Activated CD8-positive, alpha-beta T cell treated with anti-CD3 and anti-CD28 coated beads, Interleukin-2, amount 10 ng/mL, durations not matched to agents 7 days and 5 days (primary cell): ENCODE data around the gene WDR81. TPM values are rescaled to one million over a fixed set of nuclear protein-coding genes. Genes with fewer than 3 reads are reported as not detected.
"Not testable (repeated sequence)": the region's sequence is repeated elsewhere in the genome, so short reads cannot be mapped to it uniquely, and the experiment has no call there.

Experiments used
- ATAC-seq: fragments of 150-1000 bp; cut with Tn5 transposase; one replicate; pipeline ENCODE4 v1.10.0; 2021; ENCODE audit warnings: moderate library complexity
- CTCF ChIA-PET: fragments of 350-600 bp; sonication (Branson Sonifier 250); formaldehyde crosslinking; loops from one replicate; lab custom pipeline; 2021; ENCODE audit warnings: antibody characterized with exemption; lab: Charles Lee
- POLR2A ChIA-PET: fragments of 350-600 bp; sonication (Branson Sonifier 250); formaldehyde crosslinking; loops from one replicate; lab custom pipeline; 2021; ENCODE audit warnings: antibody characterized with exemption; lab: Charles Lee
- DNase-seq: peaks from one replicate; pipeline ENCODE4 v3.0.0-alpha.2; 2020
- H3K27ac Mint-ChIP-seq: one replicate; pipeline ENCODE4 v1.8.0; 2021; ENCODE audit warnings: mild to moderate bottlenecking, mixed read lengths
- H3K27me3 Mint-ChIP-seq: one replicate; pipeline ENCODE4 v1.8.0; 2021; ENCODE audit warnings: low read depth, mixed read lengths
- H3K36me3 Mint-ChIP-seq: one replicate; pipeline ENCODE4 v1.8.0; 2021; ENCODE audit warnings: low read depth, mixed read lengths
- H3K4me1 Mint-ChIP-seq: one replicate; pipeline ENCODE4 v1.8.0; 2021; ENCODE audit warnings: low read depth, mixed read lengths
- H3K4me3 Mint-ChIP-seq: one replicate; pipeline ENCODE4 v1.8.0; 2021; ENCODE audit warnings: mild to moderate bottlenecking, mixed read lengths
- H3K9me3 Mint-ChIP-seq: one replicate; pipeline ENCODE4 v1.8.0; 2022; ENCODE audit warnings: mixed read lengths; ENCODE audit not compliant: insufficient read depth
- total RNA-seq, 2 experiments: library from RNA; stranded (reverse); gene quantifications; one replicate each; pipeline ENCODE4 v1.2.3, GENCODE V29; 2021

The WDR81 gene
- total RNA-seq, 2 experiments from 2014 or later = 29.4 to 30.8 TPM

- POLR2A ChIA-PET = interaction anchor here (1.5 kb wide), 1 partner anchor 9 kb away, joined by 4 read pairs; no protein-coding TSS in a partner anchor
- CTCF ChIA-PET = no interaction called here
- peaks cover 28% of the 10 kb centered on the region for H3K36me3 Mint-ChIP-seq
Observed at GRCh38 chr17:1732833-1733321, 8.4 kb downstream of the WDR81 start.

DNA sequence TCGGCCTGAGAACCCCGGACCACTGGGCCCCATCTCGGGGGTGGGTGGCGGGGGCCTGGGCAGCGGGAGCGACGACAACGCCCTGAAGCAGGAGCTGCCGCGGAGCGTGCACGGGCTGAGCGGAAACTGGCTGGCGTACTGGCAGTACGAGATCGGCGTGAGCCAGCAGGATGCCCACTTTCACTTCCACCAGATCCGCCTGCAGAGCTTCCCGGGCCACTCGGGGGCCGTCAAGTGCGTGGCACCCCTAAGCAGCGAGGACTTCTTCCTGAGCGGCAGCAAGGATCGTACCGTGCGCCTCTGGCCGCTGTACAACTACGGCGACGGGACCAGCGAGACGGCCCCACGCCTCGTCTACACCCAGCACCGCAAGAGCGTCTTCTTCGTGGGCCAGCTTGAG, 9.3 kb downstream of the WDR81 start:
- ChIA-PET CTCF (no interaction called here), POLR2A (no interaction called here)
- H3K4me1 Mint-ChIP-seq = peaks cover 20% of the 10 kb centered on the region
- no peak overlapping the region for H3K4me3 Mint-ChIP-seq
- no peak overlapping the region for H3K27ac Mint-ChIP-seq
- H3K9me3 Mint-ChIP-seq = no peaks in the 10 kb centered on the region
- DNase-seq = no peak
- no peaks in the 10 kb centered on the region for H3K27me3 Mint-ChIP-seq
- ATAC-seq = no peak
- H3K36me3 Mint-ChIP-seq = peaks cover 22% of the 10 kb centered on the region

More at GRCh38 chr17:1732833-1733321, 8.4 kb downstream of the WDR81 start:
- H3K27ac Mint-ChIP-seq = no peak overlapping the region
- DNase-seq (no peak), ATAC-seq (no peak)
- peaks cover 24% of the 10 kb centered on the region for H3K4me1 Mint-ChIP-seq
- no peak overlapping the region for H3K4me3 Mint-ChIP-seq
- H3K27me3 Mint-ChIP-seq = no peaks in the 10 kb centered on the region
- no peaks in the 10 kb centered on the region for H3K9me3 Mint-ChIP-seq

DNA sequence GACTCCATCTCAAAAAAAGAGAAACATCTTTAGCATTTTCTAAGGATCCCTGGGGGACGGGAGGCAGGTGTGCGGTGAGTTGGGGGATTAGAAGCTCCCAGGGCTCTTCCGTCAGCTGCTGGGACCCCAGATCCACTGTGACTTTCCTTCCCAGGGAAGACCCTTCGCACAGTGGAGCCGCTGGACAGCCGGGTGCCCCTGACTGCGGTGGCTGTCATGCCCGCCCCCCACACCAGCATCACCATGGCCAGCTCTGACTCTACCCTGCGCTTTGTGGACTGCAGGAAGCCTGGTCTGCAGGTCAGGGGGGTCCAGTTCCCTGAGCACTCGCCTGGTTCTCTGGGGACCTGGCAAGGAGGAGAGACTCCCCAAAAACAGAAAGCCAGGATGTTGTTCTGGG, 10.9 kb downstream of the WDR81 start:
- no peaks in the 10 kb centered on the region for H3K9me3 Mint-ChIP-seq
- ATAC-seq (no peak), DNase-seq (no peak)
- H3K4me1 Mint-ChIP-seq = peaks cover 11% of the 10 kb centered on the region
- no peaks in the 10 kb centered on the region for H3K27me3 Mint-ChIP-seq
- H3K27ac Mint-ChIP-seq = no peak overlapping the region
- peaks cover 12% of the 10 kb centered on the region for H3K36me3 Mint-ChIP-seq
- CTCF ChIA-PET = no interaction called here
- POLR2A ChIA-PET = no interaction called here
- no peak overlapping the region for H3K4me3 Mint-ChIP-seq

DNA sequence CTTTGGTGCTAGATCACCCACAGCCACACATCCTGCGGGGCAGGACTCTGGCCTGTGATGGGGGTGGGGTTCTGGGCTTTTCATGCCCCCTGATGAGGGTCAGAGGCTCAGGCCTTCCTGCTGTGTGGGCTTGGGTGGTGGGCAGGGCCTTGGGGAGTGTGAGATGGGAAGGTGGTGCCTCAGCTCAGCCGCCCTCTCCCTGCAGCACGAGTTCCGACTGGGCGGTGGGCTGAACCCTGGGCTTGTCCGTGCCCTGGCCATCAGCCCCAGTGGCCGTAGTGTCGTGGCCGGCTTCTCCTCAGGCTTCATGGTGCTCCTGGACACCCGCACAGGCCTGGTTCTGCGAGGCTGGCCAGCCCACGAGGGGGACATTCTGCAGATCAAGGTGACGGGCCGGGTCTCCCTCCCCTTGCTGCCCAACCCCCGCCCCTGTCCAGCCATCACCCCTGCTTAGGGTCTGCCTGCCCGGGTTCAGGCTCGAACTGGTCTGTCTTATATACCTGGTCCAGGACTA, 11.4 kb downstream of the WDR81 start:
- no peak for DNase-seq
- H3K27ac Mint-ChIP-seq = no peak overlapping the region
- ChIA-PET CTCF (no interaction called here), POLR2A (no interaction called here)
- peaks cover 12% of the 10 kb centered on the region for H3K36me3 Mint-ChIP-seq
- no peak overlapping the region for H3K4me3 Mint-ChIP-seq
- ATAC-seq = no peak
- H3K27me3 Mint-ChIP-seq = no peaks in the 10 kb centered on the region
- H3K4me1 Mint-ChIP-seq = peaks cover 11% of the 10 kb centered on the region
- no peaks in the 10 kb centered on the region for H3K9me3 Mint-ChIP-seq

DNA sequence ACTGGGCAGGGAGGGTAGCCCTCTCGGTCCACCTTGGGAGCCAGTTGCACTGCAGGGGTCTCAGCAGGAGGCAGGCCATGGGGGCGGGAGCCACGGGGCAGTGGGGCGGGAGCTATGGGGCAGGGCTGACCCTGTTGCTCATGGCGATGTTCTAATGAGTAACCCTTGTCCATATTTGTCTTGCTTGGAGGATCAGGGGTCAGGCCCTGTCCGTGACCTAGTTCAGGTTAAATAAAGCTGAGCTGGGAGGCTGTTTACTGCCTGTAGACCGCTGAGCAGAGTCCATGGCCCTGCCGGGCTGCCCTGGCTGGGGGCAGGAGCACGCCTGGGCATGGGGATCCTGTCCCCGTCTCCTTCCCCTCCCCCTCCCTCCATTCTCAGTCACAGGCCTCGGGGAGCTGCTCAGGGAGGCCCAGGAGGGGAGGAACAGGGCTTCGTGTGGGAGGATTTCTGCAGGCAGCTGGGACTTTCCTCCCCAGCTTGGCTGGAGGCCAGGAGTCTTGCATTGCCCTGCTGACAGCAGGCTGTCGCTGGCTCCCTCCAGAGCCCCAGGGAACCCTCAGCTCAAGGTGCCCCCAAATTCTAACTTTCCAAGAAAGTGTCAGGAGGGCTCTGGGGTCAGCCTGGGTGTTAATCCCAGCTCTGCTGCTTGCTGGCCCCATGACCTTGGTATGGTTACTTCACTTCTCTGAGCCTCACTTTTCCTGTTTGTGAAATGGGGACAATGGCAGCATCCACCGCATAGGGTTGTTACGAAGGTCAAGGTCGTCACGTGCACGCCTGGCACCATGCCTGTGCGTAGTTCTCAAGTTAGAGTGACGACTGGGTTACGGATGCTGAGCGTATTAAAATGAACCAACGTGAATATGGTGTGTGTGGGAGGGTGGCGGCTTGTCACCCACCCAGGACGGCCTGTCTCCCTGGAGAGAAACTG, 12.1 kb downstream of the WDR81 start:
- Mint-ChIP-seq H3K36me3 (peaks cover 12% of the 10 kb centered on the region), H3K27ac (no peak overlapping the region), H3K27me3 (no peaks in the 10 kb centered on the region), H3K4me1 (peaks cover 11% of the 10 kb centered on the region), H3K4me3 (no peak overlapping the region), H3K9me3 (no peaks in the 10 kb centered on the region)
- CTCF ChIA-PET = interaction anchor here (1.4 kb wide), 1 partner anchor 19 kb away, joined by 5 read pairs; no protein-coding TSS in a partner anchor
- no peak for ATAC-seq
- DNase-seq = no peak
- POLR2A ChIA-PET = no interaction called here

DNA sequence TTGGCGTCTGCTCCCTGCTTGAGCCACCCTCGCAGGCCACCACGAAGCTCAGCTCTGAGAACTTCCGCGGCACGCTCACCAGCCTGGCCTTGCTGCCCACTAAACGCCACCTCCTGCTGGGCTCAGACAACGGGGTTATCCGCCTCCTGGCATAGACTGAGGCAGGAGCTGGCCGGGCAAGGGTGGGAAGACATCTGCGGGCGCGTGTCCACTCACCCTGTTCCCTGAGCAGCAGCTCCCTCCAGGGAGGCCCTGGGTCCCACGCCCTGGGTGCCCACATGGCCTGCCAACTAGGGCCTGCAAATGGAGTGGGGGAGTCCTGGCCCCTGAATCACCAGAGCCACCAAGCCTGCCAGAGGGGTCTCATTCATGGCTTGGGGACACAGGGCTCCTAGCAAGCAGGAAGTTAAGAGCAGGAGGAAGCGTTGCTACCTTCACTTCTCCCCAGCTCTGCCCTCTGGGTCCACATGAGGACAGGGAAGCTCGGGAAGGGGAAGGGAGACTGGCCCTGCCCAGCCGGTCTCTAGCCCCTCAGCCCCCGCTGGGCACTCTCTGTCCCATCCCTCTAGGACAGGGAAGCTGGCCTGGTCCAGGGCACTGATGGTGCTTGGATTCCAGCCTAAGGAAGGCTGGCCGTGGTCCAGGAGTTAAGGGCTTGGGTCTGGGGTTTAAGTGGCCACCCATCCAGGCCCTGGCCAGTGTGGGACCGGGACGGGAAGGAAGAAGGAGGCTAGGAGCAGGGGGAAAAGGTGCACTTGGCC, 13.2 kb downstream of the WDR81 start:
- H3K36me3 Mint-ChIP-seq = peaks cover 12% of the 10 kb centered on the region
- no peak overlapping the region for H3K27ac Mint-ChIP-seq
- ATAC-seq (no peak), DNase-seq (no peak)
- H3K4me3 Mint-ChIP-seq = no peak overlapping the region
- CTCF ChIA-PET = interaction anchor here (1.4 kb wide), 1 partner anchor 20 kb away, joined by 5 read pairs; no protein-coding TSS in a partner anchor
- H3K4me1 Mint-ChIP-seq = peaks cover 11% of the 10 kb centered on the region
- H3K27me3 Mint-ChIP-seq = no peaks in the 10 kb centered on the region
- POLR2A ChIA-PET = interaction anchor here (1.1 kb wide), 1 partner anchor 9 kb away, joined by 3 read pairs; no protein-coding TSS in a partner anchor
- no peaks in the 10 kb centered on the region for H3K9me3 Mint-ChIP-seq

DNA sequence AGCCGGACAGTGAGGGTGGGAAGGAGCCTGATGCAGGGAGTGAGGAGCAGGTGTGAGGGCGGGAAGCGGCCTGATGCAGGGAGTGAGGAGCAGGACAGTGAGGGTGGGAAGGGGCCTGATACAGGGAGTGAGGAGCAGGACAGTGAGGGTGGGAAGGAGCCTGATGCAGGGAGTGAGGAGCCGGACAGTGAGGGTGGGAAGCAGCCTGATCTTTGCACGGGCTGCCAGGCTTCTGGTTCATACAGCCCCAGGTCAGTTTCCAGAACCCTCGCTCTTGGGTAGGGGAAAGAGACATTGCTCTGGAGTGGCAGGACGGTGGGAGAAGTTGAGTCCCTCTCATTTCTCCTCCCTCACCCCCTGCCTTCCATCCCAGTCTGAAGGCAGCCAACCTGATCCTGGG, 17.4 kb downstream of the WDR81 start:
- H3K36me3 Mint-ChIP-seq, H3K27me3 Mint-ChIP-seq, H3K4me3 Mint-ChIP-seq, DNase-seq, ATAC-seq, POLR2A ChIA-PET, H3K4me1 Mint-ChIP-seq, H3K27ac Mint-ChIP-seq, H3K9me3 Mint-ChIP-seq, CTCF ChIA-PET: not testable (repeated sequence)

DNA sequence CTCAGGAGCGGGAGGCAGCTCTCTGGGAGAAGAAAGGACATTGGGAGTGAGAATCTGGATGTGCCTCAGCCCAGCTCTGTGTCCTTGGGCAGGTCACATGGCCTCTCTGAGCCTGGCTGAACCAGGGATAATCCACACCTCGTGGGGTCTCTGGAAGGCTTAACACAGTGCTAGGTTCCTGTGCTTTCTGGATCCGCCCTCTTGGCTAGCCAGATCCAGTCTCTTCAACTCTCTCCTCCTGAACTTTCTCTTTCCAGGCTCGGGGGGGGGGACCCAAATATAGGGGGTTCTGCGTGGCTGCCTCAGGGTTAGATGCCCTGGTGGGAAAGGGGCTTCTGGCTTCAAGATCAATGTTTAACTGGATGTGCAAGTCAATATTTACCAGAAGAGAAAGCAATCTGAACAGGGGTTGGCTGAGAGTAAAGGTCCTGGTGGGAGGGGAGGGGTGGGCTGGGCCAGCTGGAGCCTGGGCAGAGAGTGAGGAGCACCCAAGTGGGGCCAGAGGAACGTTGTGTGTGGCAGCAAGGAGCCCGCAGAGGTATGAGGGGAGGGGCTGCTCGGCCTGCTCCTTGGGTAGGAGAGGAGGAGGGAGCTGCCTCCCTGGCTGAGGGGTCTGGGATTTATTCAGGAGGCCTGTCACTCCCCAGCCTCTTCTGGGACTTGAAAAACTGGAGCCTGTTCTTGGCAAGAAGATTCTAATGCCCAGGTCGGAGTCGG, 18.0 kb downstream of the WDR81 start, which contains the start of gene SERPINF2:
Gene SERPINF2 (plus strand): TSS at position 501 of the 717 bp plus-strand sequence. CDS start 2,125 bp downstream, outside the sequence.
- no peaks in the 10 kb centered on the region for H3K4me1 Mint-ChIP-seq
- no peaks in the 10 kb centered on the region for H3K27me3 Mint-ChIP-seq
- H3K4me3 Mint-ChIP-seq = no peak within 1 kb of the TSS
- DNase-seq = no peak
- H3K27ac Mint-ChIP-seq = no peak within 1 kb of the TSS
- ChIA-PET POLR2A (interaction anchor here (1.0 kb wide), 1 partner anchor 15 kb away, joined by 3 read pairs; no protein-coding TSS in a partner anchor), CTCF (no interaction called here)
- H3K36me3 Mint-ChIP-seq = peaks cover 2% of the 10 kb centered on the region
- ATAC-seq = no peak
- H3K9me3 Mint-ChIP-seq = no peaks in the 10 kb centered on the region

- ATAC-seq = no peak
- no peaks in the 10 kb centered on the region for H3K4me1 Mint-ChIP-seq
Observed at GRCh38 chr17:1743088-1743439, 18.6 kb downstream of the WDR81 start.

DNA sequence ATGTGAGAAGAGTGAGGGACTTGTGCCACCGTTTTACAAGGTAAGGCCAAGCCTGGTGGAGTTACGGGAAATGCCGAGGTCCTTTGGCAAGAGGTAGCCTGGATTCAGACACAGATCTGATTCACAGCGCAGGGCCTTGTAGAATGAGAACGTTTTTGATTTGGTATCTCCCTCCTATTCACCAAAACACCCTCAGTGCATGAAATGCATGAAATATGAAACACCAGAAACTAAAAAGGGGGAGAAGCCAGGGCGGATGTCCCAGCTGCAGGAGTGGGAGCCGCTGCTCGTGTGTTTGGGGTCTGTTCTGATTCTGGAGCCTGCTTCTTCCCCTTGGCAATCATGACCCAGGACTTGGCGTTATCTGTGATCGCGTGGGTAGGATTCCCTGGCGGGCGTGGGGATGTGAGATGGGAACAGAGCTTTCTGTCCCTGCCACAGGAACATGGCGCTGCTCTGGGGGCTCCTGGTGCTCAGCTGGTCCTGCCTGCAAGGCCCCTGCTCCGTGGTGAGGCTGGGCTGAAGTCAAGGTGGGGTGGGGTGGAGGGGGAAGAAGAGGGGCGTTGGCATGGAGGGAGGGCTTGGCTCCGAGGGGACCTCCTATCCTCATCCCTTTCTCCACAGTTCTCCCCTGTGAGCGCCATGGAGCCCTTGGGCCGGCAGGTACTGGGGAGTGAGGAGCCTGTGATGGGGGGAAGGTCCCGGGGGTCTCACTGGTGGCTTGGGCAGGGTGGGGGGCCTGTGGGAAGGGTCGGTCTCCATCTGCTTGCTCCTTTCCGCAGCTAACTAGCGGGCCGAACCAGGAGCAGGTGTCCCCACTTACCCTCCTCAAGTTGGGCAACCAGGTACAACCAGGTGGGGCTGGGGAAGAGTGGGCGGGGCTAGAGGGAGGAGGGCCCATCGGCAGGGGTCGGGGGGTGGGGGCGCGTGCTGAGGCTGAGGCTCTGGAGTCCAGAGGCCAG, 20.3 kb downstream of the WDR81 start:
- Mint-ChIP-seq H3K27me3 (no peaks in the 10 kb centered on the region), H3K36me3 (no peaks in the 10 kb centered on the region), H3K4me3 (no peak overlapping the region), H3K4me1 (no peaks in the 10 kb centered on the region), H3K9me3 (no peaks in the 10 kb centered on the region), H3K27ac (no peak overlapping the region)
- ChIA-PET CTCF (no interaction called here), POLR2A (no interaction called here)
- DNase-seq (no peak), ATAC-seq (no peak)

More at GRCh38 chr17:1743088-1743439, 18.6 kb downstream of the WDR81 start:
- Mint-ChIP-seq H3K27ac (no peak overlapping the region), H3K4me3 (no peak overlapping the region), H3K27me3 (no peaks in the 10 kb centered on the region), H3K9me3 (no peaks in the 10 kb centered on the region), H3K36me3 (no peaks in the 10 kb centered on the region)
- ChIA-PET CTCF (no interaction called here), POLR2A (interaction anchor here (1.0 kb wide), 1 partner anchor 14 kb away, joined by 3 read pairs; no protein-coding TSS in a partner anchor)
- DNase-seq = no peak
